H1 (cell line): ENCODE measurements around the gene NOL3. TPM values are rescaled to one million over a fixed set of nuclear protein-coding genes. Genes with fewer than 3 reads are reported as not detected.

Source experiments
- CTCF ChIA-PET: fragments of 300-600 bp; sonication (Branson Sonifier 250); formaldehyde crosslinking; loops from one replicate; lab custom pipeline; 2021; ENCODE audit not compliant: partially characterized antibody; lab: Charles Lee
- POLR2A ChIA-PET: fragments of 300-600 bp; sonication (Branson Sonifier 250); formaldehyde crosslinking; loops from one replicate; lab custom pipeline; 2021; ENCODE audit warnings: inconsistent platforms; ENCODE audit not compliant: partially characterized antibody; lab: Charles Lee
- DNase-seq, 2 experiments: peaks; one replicate each; pipeline versions ENCODE4 v3.0.0 to v3.0.0-alpha.2; 2010 to 2022; ENCODE audit warnings: low spot score in 2 of 2, low read depth in 1 of 2, mixed read lengths in 1 of 2
- FAIRE-seq: peaks from 2 replicates; lab custom pipeline; 2011; peaks lifted over from hg19 to GRCh38; lab: Jason Lieb, UNC
- H2AFZ ChIP-seq: 2 replicates; pipeline ENCODE4 v1.8.1; 2012; ENCODE audit warnings: low read length, inconsistent platforms
- H2AK5ac ChIP-seq: 2 replicates; pipeline ENCODE4 v1.6.1; 2013; ENCODE audit warnings: low read depth, low read length
- H2BK120ac ChIP-seq: replicated peaks from 2 replicates; pipeline ENCODE3; 2013; ENCODE audit warnings: low read depth, low read length, inconsistent platforms
- H2BK12ac ChIP-seq: 2 replicates; pipeline ENCODE4 v1.6.1; 2013; ENCODE audit warnings: low read depth, low read length
- H2BK15ac ChIP-seq: 2 replicates; pipeline ENCODE4 v1.6.1; 2013; ENCODE audit warnings: low read length
- H2BK20ac ChIP-seq: 2 replicates; pipeline ENCODE4 v1.6.1; 2013; ENCODE audit warnings: low read length
- H2BK5ac ChIP-seq: 2 replicates; pipeline ENCODE4 v1.6.1; 2013; ENCODE audit warnings: low read depth, low read length
- H3K14ac ChIP-seq: 2 replicates; pipeline ENCODE4 v1.6.1; 2013; ENCODE audit warnings: inconsistent platforms; ENCODE audit not compliant: insufficient read length
- H3K18ac ChIP-seq: 2 replicates; pipeline ENCODE4 v1.6.1; 2013; ENCODE audit warnings: low read length; ENCODE audit errors: extremely low read depth
- H3K23ac ChIP-seq: 2 replicates; pipeline ENCODE4 v1.6.1; 2013; ENCODE audit warnings: inconsistent platforms; ENCODE audit not compliant: insufficient read length
- H3K23me2 ChIP-seq: 2 replicates; pipeline ENCODE4 v1.6.1; 2013; ENCODE audit warnings: low read depth, low read length
- H3K27ac ChIP-seq: 2 replicates; pipeline ENCODE4 v1.6.1; 2011; ENCODE audit warnings: low read depth, low read length, inconsistent platforms
- H3K27me3 ChIP-seq, 4 experiments: replicated peaks in 1 of 4; 1 replicate in 1 of 4; 2 replicates in 3 of 4; pipeline versions ENCODE4 v1.6.1 to v1.8.1; 2011 to 2013; ENCODE audit warnings: low read length in 3 of 4, mild to moderate bottlenecking in 3 of 4, inconsistent platforms in 2 of 4, mixed read lengths in 2 of 4, moderate library complexity in 1 of 4; ENCODE audit not compliant: control insufficient read depth in 3 of 4, insufficient read depth in 3 of 4; ENCODE audit errors: extremely low read depth in 1 of 4
- H3K36me3 ChIP-seq, 4 experiments: 2 replicates each; pipeline versions ENCODE4 v1.6.1 to v1.8.1; 2011 to 2013; ENCODE audit warnings: mild to moderate bottlenecking in 4 of 4, low read length in 3 of 4, moderate library complexity in 2 of 4, control low read depth in 1 of 4, inconsistent platforms in 1 of 4; ENCODE audit not compliant: insufficient read depth in 4 of 4, control insufficient read depth in 2 of 4
- H3K4ac ChIP-seq: replicated peaks from 2 replicates; pipeline ENCODE3; 2013; ENCODE audit warnings: low read length, low read depth, mixed read lengths, inconsistent platforms; ENCODE audit not compliant: insufficient read length
- H3K4me1 ChIP-seq, 4 experiments: replicated peaks in 1 of 4; 1 replicate in 1 of 4; 2 replicates in 3 of 4; pipeline versions ENCODE4 v1.6.1 to v1.8.1; 2011 to 2013; ENCODE audit warnings: low read length in 3 of 4, inconsistent platforms in 2 of 4, mixed read lengths in 1 of 4; ENCODE audit not compliant: insufficient read depth in 4 of 4, control insufficient read depth in 3 of 4
- H3K4me2 ChIP-seq, 2 experiments: 2 replicates each; pipeline versions ENCODE4 v1.6.1 to v1.8.1; 2011 to 2013; ENCODE audit warnings: low read depth in 2 of 2, low read length in 2 of 2, control low read depth in 1 of 2, inconsistent platforms in 1 of 2, mild to moderate bottlenecking in 1 of 2; ENCODE audit not compliant: insufficient read depth in 1 of 2
- H3K4me3 ChIP-seq, 4 experiments: fragments of 200-600, 300-600 bp in 1 of 4; sonication (generic), shearing (Covaris generic), sonication (Bioruptor Twin) in 1 of 4; 2 replicates each; pipeline versions ENCODE4 v1.5.1 to v1.8.1; 2011 to 2016; ENCODE audit warnings: low read length in 4 of 4, low read depth in 3 of 4, control low read depth in 2 of 4, inconsistent platforms in 2 of 4, mild to moderate bottlenecking in 2 of 4, mixed read lengths in 1 of 4, moderate library complexity in 1 of 4; ENCODE audit not compliant: insufficient read depth in 2 of 4; ENCODE audit errors: extremely low read depth in 1 of 4
- H3K56ac ChIP-seq: replicated peaks from 2 replicates; pipeline ENCODE3; 2013; ENCODE audit warnings: low read depth, mild to moderate bottlenecking, mixed read lengths, low read length, inconsistent platforms; ENCODE audit not compliant: insufficient read length
- H3K79me1 ChIP-seq: 2 replicates; pipeline ENCODE4 v1.6.1; 2013; ENCODE audit warnings: low read depth, low read length, control low read depth
- H3K79me2 ChIP-seq, 2 experiments: 2 replicates each; pipeline versions ENCODE4 v1.6.1 to v1.8.1; 2012 to 2013; ENCODE audit warnings: low read length in 2 of 2, mild to moderate bottlenecking in 2 of 2, inconsistent platforms in 1 of 2; ENCODE audit not compliant: insufficient read depth in 2 of 2, control insufficient read depth in 1 of 2
- H3K9ac ChIP-seq, 4 experiments: replicated peaks in 1 of 4; 1 replicate in 1 of 4; 2 replicates in 3 of 4; pipeline versions ENCODE4 v1.6.1 to v1.8.1; 2011 to 2013; ENCODE audit warnings: low read depth in 3 of 4, low read length in 3 of 4, control low read depth in 2 of 4, mild to moderate bottlenecking in 2 of 4, moderate library complexity in 2 of 4, inconsistent platforms in 1 of 4; ENCODE audit errors: extremely low read depth in 1 of 4
- H3K9me3 ChIP-seq, 2 experiments: 2 replicates each; pipeline versions ENCODE4 v1.6.1 to v1.8.1; 2012 to 2013; ENCODE audit warnings: mild to moderate bottlenecking in 2 of 2, moderate library complexity in 2 of 2, control low read depth in 1 of 2, inconsistent platforms in 1 of 2, low read depth in 1 of 2, low read length in 1 of 2, mixed read lengths in 1 of 2; ENCODE audit not compliant: insufficient read depth in 2 of 2
- H4K20me1 ChIP-seq, 2 experiments: replicated peaks in 1 of 2; 2 replicates each; pipeline versions ENCODE3 to v1.8.1; 2011 to 2013; ENCODE audit warnings: inconsistent platforms in 2 of 2, low read length in 2 of 2, mild to moderate bottlenecking in 1 of 2; ENCODE audit not compliant: insufficient read depth in 2 of 2, control insufficient read depth in 1 of 2
- H4K5ac ChIP-seq: 2 replicates; pipeline ENCODE4 v1.6.1; 2013; ENCODE audit warnings: low read length, low read depth, mixed read lengths, inconsistent platforms; ENCODE audit not compliant: insufficient read length
- H4K8ac ChIP-seq: 2 replicates; pipeline ENCODE4 v1.8.0; 2013; ENCODE audit warnings: mild to moderate bottlenecking, moderate library complexity, low read length, inconsistent platforms; ENCODE audit not compliant: insufficient read depth; ENCODE audit errors: extremely low read depth
- H4K91ac ChIP-seq: replicated peaks from 2 replicates; pipeline ENCODE3; 2013; ENCODE audit warnings: low read length, mixed read lengths, inconsistent platforms; ENCODE audit not compliant: insufficient read length
- ASH2L ChIP-seq: fragments of 200-600, 300-600 bp; sonication (generic); IDR thresholded peaks from one replicate; pipeline ENCODE4 v1.7.1; 2017; ENCODE audit warnings: low read length
- BACH1 ChIP-seq: IDR thresholded peaks from 2 replicates; pipeline ENCODE4 v1.6.1; 2012; ENCODE audit warnings: low read length, improper control_type of control experiment
- CEBPB ChIP-seq: IDR thresholded peaks from 2 replicates; pipeline ENCODE4 v1.6.1; 2012; ENCODE audit warnings: low read depth, low read length
- CHD1 ChIP-seq: IDR thresholded peaks from 2 replicates; pipeline ENCODE4 v1.6.1; 2012; ENCODE audit warnings: low read depth, low read length, improper control_type of control experiment
- JUND ChIP-seq: IDR thresholded peaks from 2 replicates; pipeline ENCODE4 v1.6.1; 2011; ENCODE audit warnings: mild to moderate bottlenecking, improper control_type of control experiment, low read length
- POU5F1 ChIP-seq: IDR thresholded peaks from 2 replicates; pipeline ENCODE4 v1.6.1; 2011; ENCODE audit warnings: low read depth, mild to moderate bottlenecking, low read length, moderate library complexity
- SIRT6 ChIP-seq: IDR thresholded peaks from one replicate; pipeline ENCODE4 v1.7.1; 2012; ENCODE audit warnings: low read length, inconsistent platforms
- SP4 ChIP-seq: IDR thresholded peaks from 2 replicates; pipeline ENCODE4 v1.6.1; 2012; ENCODE audit warnings: low read length, inconsistent platforms
- TBP ChIP-seq: IDR thresholded peaks from 2 replicates; pipeline ENCODE4 v1.6.1; 2011; ENCODE audit warnings: low read depth, low read length, improper control_type of control experiment
- ZNF274 ChIP-seq: IDR thresholded peaks from 2 replicates; pipeline ENCODE4 v1.7.0; 2012; ENCODE audit warnings: low read length, borderline replicate concordance; ENCODE audit errors: extremely low read depth
- WGBS, 2 experiments: shearing (Covaris generic) in 1 of 2; methylation state at CpG; one replicate each; pipeline versions ENCODE4 v1.1.6 to v1.1.7; 2013 to 2015; ENCODE audit warnings: low lambda C conversion rate in 2 of 2, mixed read lengths in 2 of 2, inconsistent platforms in 1 of 2, low coverage in 1 of 2, missing lambda C conversion rate in 1 of 2; ENCODE audit not compliant: insufficient replicate concordance in 2 of 2, insufficient coverage in 1 of 2, insufficient read length in 1 of 2; ENCODE audit errors: extremely low coverage in 1 of 2, missing lambda C conversion rate in 1 of 2; 5-methylcytosine and 5-hydroxymethylcytosine counted together
- polyA plus RNA-seq, 7 experiments: library from polyadenylated mRNA; depleted of rRNA in 3 of 7; stranded (reverse) in 5 of 7; unstranded in 2 of 7; fragments of >200 nt in 5 of 7; fragments of 200-250 nt in 2 of 7; gene quantifications; 1 replicate in 5 of 7; 2 replicates in 1 of 7; 4 replicates in 1 of 7; pipeline versions ENCODE4 v1.2.1 to v1.2.3, GENCODE V29; 2011 to 2013; ENCODE audit warnings: missing spikeins in 2 of 7, mixed read lengths in 2 of 7
- total RNA-seq: library from RNA; stranded (reverse); fragmentation: NEBNext Ultra II Directional; extraction: Animal tissue kit (Norgen Biotek cat#: 25700); gene quantifications from 2 replicates; pipeline ENCODE4 v1.2.1, GENCODE V29; 2021
- TF ChIP-seq, protein P1 (sequence below): IDR thresholded peaks from 2 replicates; pipeline ENCODE4 v1.6.1; 2011; ENCODE audit warnings: low read depth, mild to moderate bottlenecking, low read length; ENCODE audit not compliant: insufficient read depth
- TF ChIP-seq, protein P2 (sequence below), 3 experiments: IDR thresholded peaks; 1 replicate in 2 of 3; 2 replicates in 1 of 3; pipeline versions ENCODE4 v1.5.1 to v1.6.1; 2011; ENCODE audit warnings: low read length in 3 of 3, mild to moderate bottlenecking in 3 of 3, inconsistent platforms in 2 of 3, low read depth in 1 of 3, moderate library complexity in 1 of 3; ENCODE audit not compliant: insufficient read depth in 1 of 3; ENCODE audit errors: control extremely low read depth in 1 of 3

The NOL3 gene
- total and polyA plus RNA-seq, 2 of the 8 experiments (the other 6 are each of a cell fraction or from before 2014, with no cell fraction given): 2.2 to 4.6 TPM

DNA sequence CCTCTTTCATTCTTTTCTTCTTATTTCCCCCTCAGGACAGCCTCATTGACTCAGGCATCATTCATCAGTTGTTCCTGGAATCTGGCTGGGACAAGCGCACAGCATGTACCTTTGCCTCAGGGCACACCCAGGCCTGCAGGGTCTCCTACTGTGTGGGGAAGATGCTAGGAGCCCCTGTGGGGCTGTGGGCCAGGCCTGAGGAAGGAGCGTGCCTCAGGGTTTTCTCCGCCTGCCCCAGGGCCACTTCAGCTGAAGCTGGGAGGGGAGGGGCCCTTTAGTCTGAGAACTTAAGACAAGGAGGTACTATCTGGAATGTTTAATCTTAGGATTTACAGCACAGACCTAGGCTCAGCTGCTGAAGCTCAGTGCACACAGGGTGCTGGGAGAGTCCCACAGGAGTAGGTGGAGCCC, 36.5 kb downstream of the NOL3 start:
- H2AK5ac ChIP-seq: no peak overlapping the region
- no peaks in the 10 kb centered on the region for H3K9me3 ChIP-seq
- H4K20me1 ChIP-seq: peaks cover 0 to 2% of the 10 kb centered on the region in 2 experiments
- no peak overlapping the region; a peak in 1 of 4 replicates for H3K4me2 ChIP-seq
- H4K8ac ChIP-seq: peak overlapping the region; percentile 59; the same call in 1 of the 2 replicates
- H2BK20ac ChIP-seq: no peak overlapping the region
- no peak overlapping the region for H2BK15ac ChIP-seq
- no peak overlapping the region for H4K91ac ChIP-seq
- no peak overlapping the region for H3K14ac ChIP-seq
- peaks cover 0 to 6% (median 2%) of the 10 kb centered on the region in 4 experiments; a peak in 1 of 7 replicates for H3K27me3 ChIP-seq
- no peak overlapping the region for H3K18ac ChIP-seq
- no peak overlapping the region for H3K9ac ChIP-seq
- POLR2A ChIA-PET: interaction anchor here (0.8 to 5.4 kb wide), 6 partner anchors 8 to 208 kb away, joined by 3 to 20 read pairs (median 11); partner anchors contain the start of gene TMEM208
- H3K23ac ChIP-seq: no peak overlapping the region
- peaks cover 0 to 10% (median 1%) of the 10 kb centered on the region in 4 experiments; a peak in 2 of 7 replicates for H3K4me1 ChIP-seq
- H4K5ac ChIP-seq: no peak overlapping the region
- DNase-seq (no peak), FAIRE-seq (no peak)
- CTCF ChIA-PET: interaction anchor here (1.9 to 8.9 kb wide), 4 partner anchors 11 to 38 kb away, joined by 5 to 111 read pairs (median 8); partner anchors contain the start of genes E2F4 and ELMO3
- no peak overlapping the region for H2BK12ac ChIP-seq
- no peak overlapping the region for H3K56ac ChIP-seq
- H2BK120ac ChIP-seq: no peak overlapping the region
- no peaks in the 10 kb centered on the region for H3K79me1 ChIP-seq
- H3K4me3 ChIP-seq: no peak overlapping the region
- peaks cover 0 to 3% (median 0%) of the 10 kb centered on the region in 4 experiments; a peak in 3 of 8 replicates for H3K36me3 ChIP-seq
- H2BK5ac ChIP-seq: 0 out of 2 replicates have a peak overlapping the region, but pooled peaks have one; percentile 60
- no peak overlapping the region for H3K27ac ChIP-seq
- H2AFZ ChIP-seq: no peak overlapping the region
- 90% methylated on average over 3 of the region's 3 CpGs; no CpG with 5 or more reads in 1 of the 2 experiments for WGBS, 2 experiments
- H3K79me2 ChIP-seq: no peaks in the 10 kb centered on the region
- H3K23me2 ChIP-seq: no peaks in the 10 kb centered on the region
- H3K4ac ChIP-seq: no peak overlapping the region
- no peak for TF ChIP-seq CEBPB
- TF ChIP-seq TBP: no peak
- TF ChIP-seq, protein P1, sequence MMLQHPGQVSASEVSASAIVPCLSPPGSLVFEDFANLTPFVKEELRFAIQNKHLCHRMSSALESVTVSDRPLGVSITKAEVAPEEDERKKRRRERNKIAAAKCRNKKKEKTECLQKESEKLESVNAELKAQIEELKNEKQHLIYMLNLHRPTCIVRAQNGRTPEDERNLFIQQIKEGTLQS: no peak
- no peak for TF ChIP-seq POU5F1
- no peak for TF ChIP-seq JUND
- TF ChIP-seq SIRT6: no peak
- TF ChIP-seq, protein P2, sequence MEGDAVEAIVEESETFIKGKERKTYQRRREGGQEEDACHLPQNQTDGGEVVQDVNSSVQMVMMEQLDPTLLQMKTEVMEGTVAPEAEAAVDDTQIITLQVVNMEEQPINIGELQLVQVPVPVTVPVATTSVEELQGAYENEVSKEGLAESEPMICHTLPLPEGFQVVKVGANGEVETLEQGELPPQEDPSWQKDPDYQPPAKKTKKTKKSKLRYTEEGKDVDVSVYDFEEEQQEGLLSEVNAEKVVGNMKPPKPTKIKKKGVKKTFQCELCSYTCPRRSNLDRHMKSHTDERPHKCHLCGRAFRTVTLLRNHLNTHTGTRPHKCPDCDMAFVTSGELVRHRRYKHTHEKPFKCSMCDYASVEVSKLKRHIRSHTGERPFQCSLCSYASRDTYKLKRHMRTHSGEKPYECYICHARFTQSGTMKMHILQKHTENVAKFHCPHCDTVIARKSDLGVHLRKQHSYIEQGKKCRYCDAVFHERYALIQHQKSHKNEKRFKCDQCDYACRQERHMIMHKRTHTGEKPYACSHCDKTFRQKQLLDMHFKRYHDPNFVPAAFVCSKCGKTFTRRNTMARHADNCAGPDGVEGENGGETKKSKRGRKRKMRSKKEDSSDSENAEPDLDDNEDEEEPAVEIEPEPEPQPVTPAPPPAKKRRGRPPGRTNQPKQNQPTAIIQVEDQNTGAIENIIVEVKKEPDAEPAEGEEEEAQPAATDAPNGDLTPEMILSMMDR (IDR thresholded peaks at IDR 0.05; ENCODE audit: control extremely low read depth in 1 of 3, insufficient read depth in 1 of 3, low read depth in 1 of 3, low read length in 3 of 3): no peak
- no peak for TF ChIP-seq ASH2L
- TF ChIP-seq CHD1: no peak
- no peak for TF ChIP-seq BACH1
- TF ChIP-seq ZNF274: no peak
- no peak for TF ChIP-seq SP4
